Loucy (cell line): ENCODE measurements around the gene PTPN21.

Experiments used
- H2AFZ ChIP-seq: fragments of 200-600 bp; sonication (generic); 2 replicates; pipeline ENCODE4 v1.6.0; 2016; ENCODE audit warnings: antibody characterized with exemption, mild to moderate bottlenecking, low read length, moderate library complexity
- H3F3A ChIP-seq: fragments of 200-600 bp; 2 replicates; pipeline ENCODE4 v1.6.0; 2016; ENCODE audit warnings: antibody characterized with exemption, low read depth, mild to moderate bottlenecking
- H3K27me3 ChIP-seq: fragments of 200-600 bp; sonication (generic); 2 replicates; pipeline ENCODE4 v1.6.1; 2014; ENCODE audit warnings: low read length, mild to moderate bottlenecking; ENCODE audit not compliant: insufficient read depth, poor library complexity, severe bottlenecking
- H3K36me3 ChIP-seq: fragments of 200-600 bp; sonication (generic); 2 replicates; pipeline ENCODE4 v1.6.1; 2016; ENCODE audit warnings: low read length; ENCODE audit not compliant: insufficient read depth
- H3K4me1 ChIP-seq: fragments of 200-600 bp; sonication (generic); 2 replicates; pipeline ENCODE4 v1.5.1; 2014; ENCODE audit warnings: low read length, mild to moderate bottlenecking; ENCODE audit not compliant: insufficient read depth, poor library complexity, severe bottlenecking
- H3K4me2 ChIP-seq: fragments of 200-600 bp; sonication (generic); 2 replicates; pipeline ENCODE4 v1.6.0; 2014; ENCODE audit warnings: antibody characterized with exemption, low read length, low read depth, mild to moderate bottlenecking; ENCODE audit not compliant: poor library complexity, severe bottlenecking
- H3K4me3 ChIP-seq: fragments of 200-600 bp; sonication (generic); 2 replicates; pipeline ENCODE4 v1.5.1; 2014; ENCODE audit warnings: low read length, mild to moderate bottlenecking, mixed read lengths; ENCODE audit not compliant: poor library complexity, severe bottlenecking
- H3K79me2 ChIP-seq: fragments of 200-600 bp; sonication (generic); 2 replicates; pipeline ENCODE4 v1.6.1; 2014; ENCODE audit warnings: low read length; ENCODE audit not compliant: insufficient read depth
- H3K9ac ChIP-seq: fragments of 200-600 bp; sonication (generic); 2 replicates; pipeline ENCODE4 v1.6.0; 2014; ENCODE audit warnings: mild to moderate bottlenecking, low read depth, low read length, moderate library complexity; ENCODE audit not compliant: poor library complexity, severe bottlenecking
- H3K9me2 ChIP-seq: fragments of 200-600 bp; sonication (generic); replicated peaks from 2 replicates; pipeline ENCODE4 v1.6.1; 2016; ENCODE audit warnings: low read depth, low read length, mixed read lengths
- H3K9me3 ChIP-seq: fragments of 200-600 bp; sonication (generic); 2 replicates; pipeline ENCODE4 v1.6.1; 2014; ENCODE audit warnings: mild to moderate bottlenecking, antibody characterized with exemption, low read length, low read depth; ENCODE audit not compliant: insufficient read depth
- H4K20me1 ChIP-seq: fragments of 200-600 bp; sonication (generic); 2 replicates; pipeline ENCODE4 v1.6.0; 2014; ENCODE audit warnings: antibody characterized with exemption, low read length, mild to moderate bottlenecking; ENCODE audit not compliant: insufficient read depth, poor library complexity, severe bottlenecking
- CTCF ChIP-seq: fragments of 200-600 bp; sonication (generic); conservative IDR thresholded peaks from 2 replicates; pipeline ENCODE4 v1.5.1; 2014; ENCODE audit warnings: mild to moderate bottlenecking, antibody characterized with exemption, low read length
- EZH2phosphoT487 ChIP-seq: fragments of 200-600 bp; IDR thresholded peaks from 2 replicates; pipeline ENCODE4 v1.6.1; 2018; ENCODE audit warnings: antibody characterized with exemption, mild to moderate bottlenecking, moderate library complexity, borderline replicate concordance

The PTPN21 gene

DNA sequence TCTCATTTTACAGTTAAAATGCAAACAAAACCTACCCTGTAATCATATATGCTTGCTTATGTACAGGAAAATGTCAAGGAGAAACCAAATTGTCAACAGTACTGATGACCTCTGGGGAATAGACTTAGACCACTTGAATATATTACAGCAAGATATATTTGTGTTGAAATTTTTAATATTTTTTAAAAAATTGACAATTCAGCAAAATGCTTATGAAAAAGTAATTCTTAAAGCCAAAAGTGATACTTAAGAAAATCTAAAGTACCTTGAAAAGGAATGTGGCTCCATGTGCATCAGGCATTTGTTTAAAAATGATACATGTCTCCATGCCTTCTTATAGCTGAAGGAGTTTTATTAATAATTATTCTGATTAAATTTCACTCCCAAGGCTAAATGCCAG lies 49.2 kb downstream of the PTPN21 start:
- TF ChIP-seq EZH2phosphoT487 (no peak), CTCF (no peak)
- no peaks in the 10 kb centered on the region for H3K36me3 ChIP-seq
- H2AFZ ChIP-seq: no peak overlapping the region

GRCh38 chr14:88504602-88505001 lies 50.2 kb downstream of the PTPN21 start:
- no peaks in the 10 kb centered on the region for H3K4me1 ChIP-seq
- no peak overlapping the region for H3K9ac ChIP-seq
- H3K9me2 ChIP-seq: no peaks in the 10 kb centered on the region
- no peaks in the 10 kb centered on the region for H3F3A ChIP-seq
- no peaks in the 10 kb centered on the region for H3K9me3 ChIP-seq
- H3K79me2 ChIP-seq: no peaks in the 10 kb centered on the region
- H2AFZ ChIP-seq: no peak overlapping the region
- H3K4me2 ChIP-seq: no peak overlapping the region
- H3K4me3 ChIP-seq: no peak overlapping the region
- H4K20me1 ChIP-seq: no peaks in the 10 kb centered on the region
- TF ChIP-seq EZH2phosphoT487: no peak
- TF ChIP-seq CTCF: no peak
- no peaks in the 10 kb centered on the region for H3K27me3 ChIP-seq
- no peaks in the 10 kb centered on the region for H3K36me3 ChIP-seq

More for the DNA sequence above, 49.2 kb downstream of the PTPN21 start:
- Histone ChIP-seq H3F3A (no peaks in the 10 kb centered on the region), H3K27me3 (no peaks in the 10 kb centered on the region), H3K4me1 (no peaks in the 10 kb centered on the region), H3K4me2 (no peak overlapping the region), H3K9me2 (no peaks in the 10 kb centered on the region), H3K79me2 (no peaks in the 10 kb centered on the region), H3K9ac (no peak overlapping the region), H3K9me3 (no peaks in the 10 kb centered on the region), H3K4me3 (no peak overlapping the region), H4K20me1 (no peaks in the 10 kb centered on the region)

- TF ChIP-seq CTCF: no peak
- TF ChIP-seq EZH2phosphoT487: no peak
- no peaks in the 10 kb centered on the region for H3K27me3 ChIP-seq
- no peak overlapping the region for H2AFZ ChIP-seq
- no peak overlapping the region for H3K9ac ChIP-seq
- no peaks in the 10 kb centered on the region for H4K20me1 ChIP-seq
- H3K4me1 ChIP-seq: no peaks in the 10 kb centered on the region
- H3K4me3 ChIP-seq: no peak overlapping the region
- no peaks in the 10 kb centered on the region for H3K36me3 ChIP-seq
- no peaks in the 10 kb centered on the region for H3F3A ChIP-seq
- H3K79me2 ChIP-seq: no peaks in the 10 kb centered on the region
- no peaks in the 10 kb centered on the region for H3K9me3 ChIP-seq
- no peak overlapping the region for H3K4me2 ChIP-seq
- H3K9me2 ChIP-seq: no peaks in the 10 kb centered on the region
Measured at GRCh38 chr14:88503754-88504406, 50.9 kb downstream of the PTPN21 start.
